ENCODE data around the gene SUPT6H. TPM values are rescaled to one million over a fixed set of nuclear protein-coding genes. Genes with fewer than 3 reads are reported as not detected.

SUPT6H gene
- total RNA-seq, 2 donors from 2014 or later: 85.1 to 97.8 TPM

DNA sequence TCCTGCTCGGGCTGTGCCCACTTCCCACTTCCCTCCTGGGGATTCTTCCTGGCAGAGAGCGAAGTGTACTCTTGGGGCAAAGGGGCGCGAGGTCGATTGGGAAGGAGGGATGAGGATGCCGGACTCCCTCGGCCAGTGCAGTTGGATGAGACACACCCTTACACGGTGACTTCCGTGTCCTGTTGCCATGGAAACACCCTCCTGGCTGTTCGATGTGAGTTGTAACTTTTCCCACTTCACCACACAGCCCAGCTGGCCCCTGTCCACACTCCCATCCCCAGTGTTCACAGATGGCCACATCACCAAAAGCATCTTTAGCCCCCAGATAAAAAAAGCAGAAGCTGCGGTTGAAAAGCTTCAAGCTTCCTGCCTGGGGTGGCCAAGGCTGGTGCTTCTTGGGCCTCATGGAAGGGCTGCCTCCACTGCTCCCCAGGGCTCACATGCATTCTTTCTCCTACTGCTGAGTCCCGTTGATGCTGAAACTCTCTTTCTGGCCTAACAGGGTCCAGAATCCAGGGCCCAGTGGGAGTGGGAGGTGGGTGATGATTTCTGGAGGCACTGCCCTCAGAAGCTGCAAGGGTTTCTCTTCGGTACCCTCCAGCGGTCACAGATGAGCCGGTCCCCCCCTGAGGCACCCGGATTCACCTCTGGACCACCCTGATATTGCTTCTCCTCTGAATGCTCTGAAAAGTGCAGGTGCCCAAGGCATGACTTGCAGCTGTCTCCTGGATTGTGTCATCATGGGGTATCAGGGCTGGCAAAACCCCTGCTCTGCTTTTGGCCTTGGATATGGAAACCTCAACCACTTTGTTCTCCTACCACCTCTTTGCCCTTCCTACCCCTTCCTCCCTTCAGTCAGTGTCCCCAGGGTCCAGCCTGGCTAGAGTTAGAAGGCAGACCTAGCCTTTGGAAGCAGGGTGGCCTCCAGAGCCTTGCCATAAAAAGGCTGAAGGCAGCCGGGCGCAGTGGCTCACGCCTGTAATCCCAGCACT, 79.6 kb downstream of the SUPT6H start:
- no peaks in the 10 kb centered on the region for H3K27me3 Mint-ChIP-seq (ENCODE audit: low read depth)
- H3K27ac Mint-ChIP-seq: no peak overlapping the region
- peaks cover 4 to 22% of the 10 kb centered on the region in 2 donors for H3K36me3 Mint-ChIP-seq (ENCODE audit: insufficient read depth in 2 of 2)
- ATAC-seq (replicated peaks in 1 of 2) (no peak), DNase-seq (no peak)
- H3K9me3 Mint-ChIP-seq: peaks cover 0 to 1% of the 10 kb centered on the region in 2 donors
- peak overlapping the region in 1 of 2 donors; percentile 86 for H3K4me3 Mint-ChIP-seq
- H3K4me1 Mint-ChIP-seq (ENCODE audit: low read depth): peaks cover 64% of the 10 kb centered on the region

DNA sequence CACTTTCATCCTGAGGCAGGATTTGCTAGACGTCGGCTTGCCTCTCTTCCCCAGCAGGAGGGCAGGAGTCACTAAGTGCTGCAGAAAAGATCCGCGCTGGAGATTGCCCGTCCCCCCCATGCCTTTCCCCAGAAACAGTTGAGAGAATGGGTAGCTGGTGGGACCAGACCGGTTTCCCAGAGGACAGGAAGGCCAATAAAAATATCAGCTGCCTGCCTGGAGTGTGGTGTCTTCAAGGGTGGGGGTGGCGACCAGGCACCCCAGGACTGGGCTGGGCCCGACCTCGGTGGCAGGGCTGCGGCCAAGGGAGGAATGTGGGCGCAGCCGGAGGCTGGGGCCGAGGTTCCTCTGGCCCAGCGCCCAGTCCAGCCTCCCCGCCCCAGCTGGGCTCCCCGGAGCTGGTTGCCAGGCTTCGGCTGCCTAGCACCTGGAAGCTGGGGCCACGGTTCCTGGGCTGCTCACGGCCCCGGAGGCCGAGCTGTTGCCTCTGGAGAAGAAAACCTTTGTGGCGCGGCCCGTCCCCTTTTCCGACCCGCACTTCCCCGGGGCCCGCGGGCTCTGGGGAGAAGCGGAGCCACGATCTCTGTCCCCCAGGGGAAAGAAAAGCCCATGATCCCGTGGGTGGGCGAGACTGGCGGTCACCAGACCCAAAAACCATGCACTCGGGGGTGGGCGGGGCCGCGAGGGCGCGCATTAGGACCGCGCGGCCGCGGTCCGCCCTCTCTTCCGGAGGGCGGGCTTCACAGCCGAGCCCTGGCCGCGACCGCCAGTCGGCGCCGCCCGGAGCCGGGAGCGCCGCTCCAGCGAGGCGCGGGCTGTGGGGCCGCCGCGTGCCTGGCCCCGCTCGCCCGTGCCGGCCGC, 81.5 kb downstream of the SUPT6H start, which contains the start of gene TRAF4:
Gene TRAF4, plus strand, starts transcription at position 769 of the 861 bp plus-strand sequence. CDS start 102 bp downstream, outside the sequence.
- H3K27ac Mint-ChIP-seq: peak within 1 kb of the TSS; percentile 91

DNA sequence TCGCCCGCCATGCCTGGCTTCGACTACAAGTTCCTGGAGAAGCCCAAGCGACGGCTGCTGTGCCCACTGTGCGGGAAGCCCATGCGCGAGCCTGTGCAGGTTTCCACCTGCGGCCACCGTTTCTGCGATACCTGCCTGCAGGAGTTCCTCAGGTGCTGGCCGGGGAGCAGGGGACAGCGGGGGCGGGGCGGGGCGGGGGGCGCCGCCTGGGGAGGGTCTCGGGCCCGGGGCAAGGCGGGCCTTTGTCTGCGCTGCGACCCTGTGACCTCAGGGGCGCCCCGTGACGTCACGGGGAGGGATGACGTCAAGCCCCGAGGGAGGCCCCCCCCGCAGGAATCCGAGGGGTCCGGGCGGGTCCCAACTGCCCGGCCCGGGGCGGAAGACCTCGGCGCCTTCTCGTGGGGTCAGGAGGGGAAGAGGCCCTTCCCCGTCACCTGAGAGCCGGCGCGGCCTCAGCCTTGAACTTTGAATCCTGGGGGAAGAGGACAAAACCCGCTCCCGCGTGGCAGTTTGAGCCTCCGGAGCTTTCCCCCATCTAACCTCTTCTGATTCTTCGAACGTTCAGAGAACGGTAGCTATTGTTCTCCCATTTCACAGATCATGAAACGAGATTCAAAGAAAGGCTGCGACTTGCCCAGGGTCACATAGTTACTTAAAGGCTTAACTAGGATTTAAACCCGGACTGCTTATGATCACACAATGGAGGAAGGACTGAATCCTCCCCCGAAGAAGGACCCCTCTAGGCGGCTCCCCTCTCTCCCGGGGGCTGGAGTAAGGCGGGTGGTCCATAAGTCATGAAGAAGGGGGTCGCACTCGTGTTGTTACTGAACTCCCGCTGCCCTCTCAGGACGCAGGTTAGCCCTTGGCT, 82.3 kb downstream of the SUPT6H start:
- H3K9me3 Mint-ChIP-seq: peaks cover 0 to 1% of the 10 kb centered on the region in 2 donors

More for the DNA sequence above, 81.5 kb downstream of the SUPT6H start, which contains the start of gene TRAF4:
- Mint-ChIP-seq H3K36me3 (ENCODE audit: insufficient read depth in 2 of 2) (peaks cover 4 to 18% of the 10 kb centered on the region in 2 donors), H3K27me3 (ENCODE audit: low read depth) (no peaks in the 10 kb centered on the region), H3K4me3 (peak within 1 kb of the TSS; percentile 93), H3K4me1 (ENCODE audit: low read depth) (peaks cover 77% of the 10 kb centered on the region), H3K9me3 (peaks cover 0 to 1% of the 10 kb centered on the region in 2 donors)
- DNase-seq (peak; percentile 84 to 86), ATAC-seq (replicated peaks in 1 of 2) (peak; percentile 87 to 90)

DNA sequence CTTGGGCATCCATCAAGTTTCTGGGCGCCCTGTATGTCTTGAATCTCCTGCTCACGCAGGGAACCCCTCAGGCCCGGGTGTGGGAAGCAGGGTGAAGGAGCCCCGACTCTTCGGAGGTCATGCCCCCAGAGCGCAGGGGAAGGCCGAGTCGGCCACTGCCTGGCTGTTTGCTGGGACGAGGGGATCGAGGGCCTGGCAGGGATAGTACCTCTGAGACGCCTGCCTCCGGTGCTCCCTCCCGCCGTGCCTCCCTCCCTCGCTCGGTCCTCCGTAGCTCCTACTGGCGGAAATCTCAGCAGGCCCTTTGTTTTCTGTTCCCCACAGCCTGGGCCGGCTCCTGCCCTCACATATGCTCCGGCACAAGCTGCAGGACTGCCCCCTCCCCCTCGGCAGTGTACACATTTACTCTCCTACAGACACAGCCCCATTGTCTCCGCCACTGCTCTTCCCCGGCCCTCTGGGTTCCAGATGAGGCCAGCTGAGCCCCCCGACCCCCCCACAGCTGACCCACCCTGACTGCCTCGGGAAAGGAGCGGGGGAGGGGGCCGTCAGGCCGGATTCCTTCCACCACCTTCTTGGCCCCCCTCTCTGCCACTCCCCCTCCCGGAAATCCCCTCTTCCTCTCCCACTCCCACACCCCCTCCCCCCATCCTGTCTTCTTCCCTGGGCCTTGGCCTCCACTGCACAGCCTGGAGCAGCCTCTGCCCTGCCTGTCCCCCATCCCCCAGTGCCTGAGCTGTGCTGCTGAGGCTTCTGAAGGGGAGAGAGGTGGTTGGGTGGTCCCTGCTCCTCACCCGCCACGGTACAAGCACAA, 83.2 kb downstream of the SUPT6H start:
- peak overlapping the region; percentile 93 for H3K4me3 Mint-ChIP-seq
- H3K27me3 Mint-ChIP-seq (ENCODE audit: low read depth): no peaks in the 10 kb centered on the region
- H3K4me1 Mint-ChIP-seq (ENCODE audit: low read depth): peaks cover 74% of the 10 kb centered on the region
- ATAC-seq (replicated peaks in 1 of 2): no peak
- H3K9me3 Mint-ChIP-seq: no peaks in the 10 kb centered on the region
- peaks cover 0 to 12% of the 10 kb centered on the region in 2 donors for H3K36me3 Mint-ChIP-seq (ENCODE audit: insufficient read depth in 2 of 2)
- peak; percentile 31 to 35 for DNase-seq
- peak overlapping the region; percentile 91 for H3K27ac Mint-ChIP-seq

More for the DNA sequence above, 82.3 kb downstream of the SUPT6H start:
- H3K27ac Mint-ChIP-seq: peak overlapping the region; percentile 91
- peaks cover 3 to 17% of the 10 kb centered on the region in 2 donors for H3K36me3 Mint-ChIP-seq (ENCODE audit: insufficient read depth in 2 of 2)
- peak; percentile 49 to 63 for DNase-seq
- no peaks in the 10 kb centered on the region for H3K27me3 Mint-ChIP-seq (ENCODE audit: low read depth)
- ATAC-seq (replicated peaks in 1 of 2): peak; percentile 39 to 41
- peak overlapping the region; percentile 93 for H3K4me3 Mint-ChIP-seq
- H3K4me1 Mint-ChIP-seq (ENCODE audit: low read depth): peaks cover 77% of the 10 kb centered on the region

DNA sequence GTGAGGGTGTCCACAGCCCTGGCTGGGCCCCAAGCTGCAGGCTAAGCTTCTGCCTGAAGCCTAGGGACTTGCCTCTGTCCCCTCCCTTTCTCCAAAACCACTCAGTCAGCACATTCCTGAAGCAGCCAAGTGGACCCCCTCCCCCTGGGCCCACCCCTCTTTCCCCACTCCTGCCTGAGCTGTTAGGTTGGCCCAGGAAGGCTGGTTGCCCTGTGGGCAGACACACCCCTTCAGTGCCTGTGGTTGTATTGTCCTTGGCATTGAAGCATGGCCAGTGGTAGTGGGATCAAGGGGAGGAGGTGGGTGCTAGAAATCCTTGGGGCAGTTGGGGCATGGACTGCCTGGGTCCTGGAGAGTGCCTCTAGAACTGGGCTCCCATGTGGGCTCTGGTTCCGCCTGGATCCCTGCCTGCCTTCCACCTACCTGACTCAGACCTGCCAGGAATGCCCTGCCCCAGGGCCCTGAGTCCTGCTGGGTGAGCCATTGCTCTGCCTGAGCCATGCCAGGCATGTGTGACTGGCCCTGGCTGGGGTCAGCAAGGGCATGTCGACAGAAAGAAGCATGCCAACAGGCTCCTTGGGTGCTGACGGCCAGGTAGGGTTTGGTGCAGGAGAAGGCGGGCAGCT, 83.9 kb downstream of the SUPT6H start:
- Mint-ChIP-seq H3K27me3 (ENCODE audit: low read depth) (no peaks in the 10 kb centered on the region), H3K4me1 (ENCODE audit: low read depth) (peaks cover 70% of the 10 kb centered on the region), H3K9me3 (no peaks in the 10 kb centered on the region), H3K36me3 (ENCODE audit: insufficient read depth in 2 of 2) (peaks cover 0 to 14% of the 10 kb centered on the region in 2 donors), H3K4me3 (peak overlapping the region; percentile 93), H3K27ac (no peak overlapping the region)
- ATAC-seq (replicated peaks in 1 of 2) (no peak), DNase-seq (no peak)

DNA sequence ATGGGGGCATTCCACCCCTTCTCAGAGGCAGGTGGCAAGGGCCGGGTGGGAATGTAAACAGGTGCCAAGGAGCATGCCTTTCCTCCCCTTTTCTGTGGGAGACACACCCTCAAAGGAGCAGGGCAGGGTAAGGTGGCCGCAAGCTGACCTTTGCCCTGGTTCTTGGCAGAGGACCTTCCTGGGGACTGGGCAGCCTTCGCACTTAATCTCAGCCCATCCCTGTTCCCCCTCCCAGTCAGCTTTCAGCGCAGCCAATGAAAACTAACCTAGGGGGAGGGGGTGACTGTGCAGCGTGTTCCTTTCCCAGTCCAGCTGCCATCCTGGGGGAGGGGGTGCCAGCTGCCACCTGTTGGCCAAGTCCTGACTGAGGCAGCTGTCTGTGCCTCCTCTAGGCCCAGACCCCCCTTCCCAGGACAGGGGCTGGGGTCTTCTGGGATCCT, 84.6 kb downstream of the SUPT6H start:
- no peak for DNase-seq
- H3K9me3 Mint-ChIP-seq: no peaks in the 10 kb centered on the region
- ATAC-seq (replicated peaks in 1 of 2): no peak
- H3K4me3 Mint-ChIP-seq: peak overlapping the region; percentile 93
- H3K4me1 Mint-ChIP-seq (ENCODE audit: low read depth): peaks cover 67% of the 10 kb centered on the region
- peak overlapping the region; percentile 46 for H3K27ac Mint-ChIP-seq
- H3K36me3 Mint-ChIP-seq (ENCODE audit: insufficient read depth in 2 of 2): peaks cover 0 to 11% of the 10 kb centered on the region in 2 donors
- H3K27me3 Mint-ChIP-seq (ENCODE audit: low read depth): no peaks in the 10 kb centered on the region

DNA sequence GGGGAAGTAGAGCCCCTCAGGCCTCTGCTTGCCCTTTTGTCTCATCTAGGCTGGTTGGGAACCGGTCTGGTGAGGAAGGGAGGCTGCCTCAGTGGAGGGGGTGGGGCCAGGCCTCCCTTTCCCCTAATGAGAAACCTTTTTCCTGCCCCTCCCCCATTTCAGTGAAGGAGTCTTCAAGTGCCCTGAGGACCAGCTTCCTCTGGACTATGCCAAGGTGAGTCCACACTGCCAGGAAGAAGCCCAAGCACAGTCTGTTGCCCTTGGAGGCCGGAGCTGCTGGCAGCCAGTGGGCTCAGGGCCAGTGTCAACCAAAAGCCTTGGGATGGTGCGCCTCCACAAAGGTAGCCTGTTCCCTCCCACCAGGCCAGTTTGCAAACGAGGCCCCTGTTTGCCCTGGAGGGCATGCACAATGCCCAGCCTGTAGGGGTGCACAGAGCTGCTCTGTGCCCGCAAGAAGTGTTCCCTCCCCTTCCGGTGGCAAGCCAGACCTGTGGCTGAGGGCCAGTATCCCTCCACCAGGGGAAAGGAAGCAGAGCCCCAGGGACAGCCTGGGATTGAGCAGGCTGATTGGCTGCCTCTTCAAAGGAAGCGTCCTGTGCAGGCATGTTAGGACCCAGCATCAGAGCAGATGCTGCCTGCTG, 85.2 kb downstream of the SUPT6H start:
- H3K4me1 Mint-ChIP-seq (ENCODE audit: low read depth): peaks cover 61% of the 10 kb centered on the region
- peaks cover 0 to 11% of the 10 kb centered on the region in 2 donors for H3K36me3 Mint-ChIP-seq (ENCODE audit: insufficient read depth in 2 of 2)
- H3K27me3 Mint-ChIP-seq (ENCODE audit: low read depth): no peaks in the 10 kb centered on the region
- H3K9me3 Mint-ChIP-seq: no peaks in the 10 kb centered on the region
- peak overlapping the region; percentile 28 for H3K27ac Mint-ChIP-seq
- DNase-seq (no peak), ATAC-seq (replicated peaks in 1 of 2) (no peak)
- H3K4me3 Mint-ChIP-seq: peak overlapping the region; percentile 93

DNA sequence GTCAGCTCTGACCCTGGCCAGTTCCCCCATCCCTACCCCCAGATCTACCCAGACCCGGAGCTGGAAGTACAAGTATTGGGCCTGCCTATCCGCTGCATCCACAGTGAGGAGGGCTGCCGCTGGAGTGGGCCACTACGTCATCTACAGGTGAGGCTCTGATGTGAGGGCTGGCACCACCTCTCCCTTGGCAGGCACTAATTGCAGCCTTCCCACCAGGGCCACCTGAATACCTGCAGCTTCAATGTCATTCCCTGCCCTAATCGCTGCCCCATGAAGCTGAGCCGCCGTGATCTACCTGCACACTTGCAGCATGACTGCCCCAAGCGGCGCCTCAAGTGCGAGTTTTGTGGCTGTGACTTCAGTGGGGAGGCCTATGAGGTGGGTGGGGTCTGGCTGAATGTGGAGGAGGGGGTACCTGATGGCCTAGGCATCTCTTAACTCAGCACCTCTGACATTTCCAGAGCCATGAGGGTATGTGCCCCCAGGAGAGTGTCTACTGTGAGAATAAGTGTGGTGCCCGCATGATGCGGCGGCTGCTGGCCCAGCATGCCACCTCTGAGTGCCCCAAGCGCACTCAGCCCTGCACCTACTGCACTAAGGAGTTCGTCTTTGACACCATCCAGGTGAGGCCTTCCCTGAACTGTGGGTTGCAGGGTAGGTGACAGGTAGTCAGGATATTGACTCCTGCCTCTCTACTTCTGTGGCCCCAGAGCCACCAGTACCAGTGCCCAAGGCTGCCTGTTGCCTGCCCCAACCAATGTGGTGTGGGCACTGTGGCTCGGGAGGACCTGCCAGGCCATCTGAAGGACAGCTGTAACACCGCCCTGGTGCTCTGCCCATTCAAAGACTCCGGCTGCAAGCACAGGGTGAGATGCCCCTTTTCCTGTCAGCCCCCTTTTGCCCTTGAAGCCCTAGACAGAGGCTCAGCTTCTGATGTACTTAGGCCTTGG, 86.1 kb downstream of the SUPT6H start:
- no peak for ATAC-seq (replicated peaks in 1 of 2)
- Mint-ChIP-seq H3K27me3 (ENCODE audit: low read depth) (no peaks in the 10 kb centered on the region), H3K36me3 (ENCODE audit: insufficient read depth in 2 of 2) (peaks cover 0 to 11% of the 10 kb centered on the region in 2 donors), H3K4me1 (ENCODE audit: low read depth) (peaks cover 53% of the 10 kb centered on the region), H3K27ac (peak overlapping the region; percentile 84), H3K9me3 (no peaks in the 10 kb centered on the region), H3K4me3 (peak overlapping the region; percentile 25 to 93)
- DNase-seq: no peak

DNA sequence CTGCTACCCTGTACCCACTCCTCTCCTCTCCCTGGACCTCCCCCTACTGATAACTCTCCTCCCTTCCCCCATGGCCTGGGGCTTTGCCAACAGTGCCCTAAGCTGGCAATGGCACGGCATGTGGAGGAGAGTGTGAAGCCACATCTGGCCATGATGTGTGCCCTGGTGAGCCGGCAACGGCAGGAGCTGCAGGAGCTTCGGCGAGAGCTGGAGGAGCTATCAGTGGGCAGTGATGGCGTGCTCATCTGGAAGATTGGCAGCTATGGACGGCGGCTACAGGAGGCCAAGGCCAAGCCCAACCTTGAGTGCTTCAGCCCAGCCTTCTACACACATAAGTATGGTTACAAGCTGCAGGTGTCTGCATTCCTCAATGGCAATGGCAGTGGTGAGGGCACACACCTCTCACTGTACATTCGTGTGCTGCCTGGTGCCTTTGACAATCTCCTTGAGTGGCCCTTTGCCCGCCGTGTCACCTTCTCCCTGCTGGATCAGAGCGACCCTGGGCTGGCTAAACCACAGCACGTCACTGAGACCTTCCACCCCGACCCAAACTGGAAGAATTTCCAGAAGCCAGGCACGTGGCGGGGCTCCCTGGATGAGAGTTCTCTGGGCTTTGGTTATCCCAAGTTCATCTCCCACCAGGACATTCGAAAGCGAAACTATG, 87.0 kb downstream of the SUPT6H start:
- DNase-seq (no peak), ATAC-seq (replicated peaks in 1 of 2) (no peak)
- Mint-ChIP-seq H3K4me3 (peak overlapping the region in 1 of 2 donors; percentile 27), H3K9me3 (no peaks in the 10 kb centered on the region), H3K27me3 (ENCODE audit: low read depth) (no peaks in the 10 kb centered on the region), H3K36me3 (ENCODE audit: insufficient read depth in 2 of 2) (peaks cover 0 to 11% of the 10 kb centered on the region in 2 donors), H3K27ac (peak overlapping the region; percentile 84), H3K4me1 (ENCODE audit: low read depth) (peaks cover 51% of the 10 kb centered on the region)
